ENCODE measurements around the gene ECM1.

The ECM1 gene

GRCh38 chr1:150507912-150508864, at the start of gene ECM1:
TSS of gene ECM1 (plus strand) at chr1:150508109. CDS start at chr1:150508210, 101 bp downstream.
- no peak for DNase-seq (ENCODE audit: low read depth)

- DNase-seq (ENCODE audit: low read depth) = peak; percentile 38
These were observed 43.5 kb upstream of the ECM1 start for GRCh38 chr1:150464422-150464826.

GRCh38 chr1:150466964-150467363, 40.9 kb upstream of the ECM1 start:
- DNase-seq (ENCODE audit: low read depth) = no peak

GRCh38 chr1:150469291-150469690, 38.6 kb upstream of the ECM1 start:
- no peak for DNase-seq (ENCODE audit: low read depth)

- DNase-seq (ENCODE audit: low read depth) = no peak
These were observed 35.2 kb upstream of the ECM1 start for GRCh38 chr1:150472601-150473200.

GRCh38 chr1:150473659-150474058, 34.2 kb upstream of the ECM1 start:
- DNase-seq (ENCODE audit: low read depth) = no peak

GRCh38 chr1:150474869-150475268, 33.0 kb upstream of the ECM1 start:
- DNase-seq (ENCODE audit: low read depth) = no peak

- no peak for DNase-seq (ENCODE audit: low read depth)
These were observed 31.2 kb upstream of the ECM1 start for GRCh38 chr1:150476754-150477153.

- no peak for DNase-seq (ENCODE audit: low read depth)
These were observed 30.6 kb upstream of the ECM1 start for GRCh38 chr1:150477320-150477719.

GRCh38 chr1:150477733-150478132, 30.2 kb upstream of the ECM1 start:
- DNase-seq (ENCODE audit: low read depth) = no peak

- no peak for DNase-seq (ENCODE audit: low read depth)
These were observed 28.5 kb upstream of the ECM1 start for GRCh38 chr1:150479370-150479769.

- DNase-seq (ENCODE audit: low read depth) = no peak
These were observed 28.0 kb upstream of the ECM1 start for GRCh38 chr1:150479927-150480352.

GRCh38 chr1:150484431-150484830, 23.5 kb upstream of the ECM1 start:
- DNase-seq (ENCODE audit: low read depth) = no peak

- no peak for DNase-seq (ENCODE audit: low read depth)
These were observed 23.0 kb upstream of the ECM1 start for GRCh38 chr1:150484861-150485260.

GRCh38 chr1:150486966-150487762, 20.7 kb upstream of the ECM1 start, which contains the start of gene TARS2:
TSS of gene TARS2 (plus strand) at chr1:150487419. CDS start at chr1:150487451, 32 bp downstream.
- DNase-seq (ENCODE audit: low read depth) = peak; percentile 92

GRCh38 chr1:150487763-150488115, 20.2 kb upstream of the ECM1 start:
- no peak for DNase-seq (ENCODE audit: low read depth)

- no peak for DNase-seq (ENCODE audit: low read depth)
These were observed 14.7 kb upstream of the ECM1 start for GRCh38 chr1:150493175-150493574.

GRCh38 chr1:150498342-150498741, 9.6 kb upstream of the ECM1 start:
- DNase-seq (ENCODE audit: low read depth) = no peak

GRCh38 chr1:150505431-150505830, 2.5 kb upstream of the ECM1 start:
- DNase-seq (ENCODE audit: low read depth) = no peak

GRCh38 chr1:150508982-150509381, 1.1 kb downstream of the ECM1 start:
- DNase-seq (ENCODE audit: low read depth) = no peak

- DNase-seq (ENCODE audit: low read depth) = no peak
These were observed 3.6 kb downstream of the ECM1 start for GRCh38 chr1:150511551-150511950.

GRCh38 chr1:150511985-150512660, 4.2 kb downstream of the ECM1 start:
- no peak for DNase-seq (ENCODE audit: low read depth)
